Measurements from ENCODE around the gene TLE5. TPM values are rescaled to one million over a fixed set of nuclear protein-coding genes. Genes with fewer than 3 reads are reported as not detected.
"Not testable (repeated sequence)": the region's sequence is repeated elsewhere in the genome, so short reads cannot be mapped to it uniquely, and the experiment has no call there.

Gene TLE5
- total RNA-seq, 6 experiments from 2014 or later, result 119 to 198 (median 152) TPM

- H3K27me3 ChIP-seq, result no peaks in the 10 kb centered on the region
- 81% methylated on average over 5 of the region's 5 CpGs for WGBS (ENCODE audit: insufficient coverage, low coverage, low lambda C conversion rate, missing lambda C conversion rate)
These were observed 23.2 kb downstream of the TLE5 start for GRCh38 chr19:3039125-3039524.

GRCh38 chr19:3038214-3038613 is 24.1 kb downstream of the TLE5 start:
- Histone ChIP-seq H3K4me3 (no peak overlapping the region), H3K27ac (no peak overlapping the region), H3K27me3 (no peaks in the 10 kb centered on the region), H3K36me3 (no peaks in the 10 kb centered on the region), H3K9me3 (no peaks in the 10 kb centered on the region), H3K4me1 (peaks cover 0 to 24% (median 3%) of the 10 kb centered on the region in 4 donors)
- intact Hi-C loops (cut with DNase I), result loop anchor here in 1 of 2 donors (10.0 kb wide), 1 partner anchor 63 kb away; the partner anchor contains the start of gene TLE6
- no peak for ATAC-seq
- WGBS (ENCODE audit: insufficient coverage, low coverage, low lambda C conversion rate, missing lambda C conversion rate), result 65% methylated on average over 3 of the region's 5 CpGs
- DNase-seq, result no peak
- TF ChIP-seq POLR2A (IDR thresholded peaks at IDR 0.05) (no peak), CTCF (IDR thresholded peaks at IDR 0.05) (no peak)

More at GRCh38 chr19:3039125-3039524, 23.2 kb downstream of the TLE5 start:
- Histone ChIP-seq H3K4me1 (peaks cover 0 to 18% (median 3%) of the 10 kb centered on the region in 4 donors), H3K9me3 (no peaks in the 10 kb centered on the region), H3K36me3 (no peaks in the 10 kb centered on the region), H3K4me3 (no peak overlapping the region), H3K27ac (no peak overlapping the region)
- no peak for ATAC-seq
- TF ChIP-seq POLR2A (IDR thresholded peaks at IDR 0.05) (no peak), CTCF (IDR thresholded peaks at IDR 0.05) (no peak)
- intact Hi-C loops (cut with DNase I), result loop anchor here in 1 of 2 donors (10.0 kb wide), 1 partner anchor 64 kb away; the partner anchor contains the start of gene TLE6
- no peak for DNase-seq

- not testable (repeated sequence) for H3K9me3 ChIP-seq, DNase-seq, H3K36me3 ChIP-seq, H3K27me3 ChIP-seq, H3K4me3 ChIP-seq, ATAC-seq
- intact Hi-C loops (cut with DNase I), result loop anchor here in 1 of 2 donors (10.0 kb wide), 1 partner anchor 62 kb away; the partner anchor contains the start of gene TLE6
- Histone ChIP-seq H3K27ac (peak overlapping the region in 2 of 3 donors; percentile 73 to 89), H3K4me1 (peaks cover 0 to 26% (median 8%) of the 10 kb centered on the region in 4 donors)
- 94% methylated on average over 7 of the region's 14 CpGs for WGBS (ENCODE audit: insufficient coverage, low coverage, low lambda C conversion rate, missing lambda C conversion rate)
These were observed 25.2 kb downstream of the TLE5 start for GRCh38 chr19:3036977-3037544.

GRCh38 chr19:3036119-3036976 is 25.9 kb downstream of the TLE5 start:
- 9% methylated on average over 7 of the region's 44 CpGs for WGBS (ENCODE audit: insufficient coverage, low coverage, low lambda C conversion rate, missing lambda C conversion rate)
- no peak for TF ChIP-seq CTCF (IDR thresholded peaks at IDR 0.05)
- TF ChIP-seq POLR2A (IDR thresholded peaks at IDR 0.05), result peak; percentile 35
- no peaks in the 10 kb centered on the region for H3K27me3 ChIP-seq
- H3K27ac ChIP-seq, result peak overlapping the region; percentile 62 to 89 (median 73)
- H3K4me3 ChIP-seq, result peak overlapping the region; percentile 52 to 64 (median 56)
- H3K36me3 ChIP-seq, result no peaks in the 10 kb centered on the region
- DNase-seq, result peak; percentile 96 to 98 (median 98)
- ATAC-seq, result peak; percentile 75 to 87 (median 80)
- peaks cover 0 to 26% (median 11%) of the 10 kb centered on the region in 4 donors for H3K4me1 ChIP-seq
- no peaks in the 10 kb centered on the region for H3K9me3 ChIP-seq
- intact Hi-C loops (cut with DNase I), result loop anchor here in 1 of 2 donors (10.0 kb wide), 1 partner anchor 62 kb away; the partner anchor contains the start of gene TLE6
